Activated naive CD4-positive, alpha-beta T cell treated with anti-CD3 and anti-CD28 coated beads, Interleukin-2, amount 10 ng/mL, durations not matched to agents 7 days and 5 days (primary cell): ENCODE data around the gene MAPKAPK3.

Experiments
- CTCF ChIA-PET: fragments of 350-600 bp; sonication (Branson Sonifier 250); formaldehyde crosslinking; loops from one replicate; lab custom pipeline; 2021; ENCODE audit warnings: antibody characterized with exemption; lab: Charles Lee
- DNase-seq: peaks from one replicate; pipeline ENCODE4 v3.0.0-alpha.2; 2020
- H3K27ac Mint-ChIP-seq: one replicate; pipeline ENCODE4 v1.8.0; 2021; ENCODE audit warnings: mild to moderate bottlenecking, moderate library complexity, mixed read lengths
- H3K27me3 Mint-ChIP-seq: one replicate; pipeline ENCODE4 v1.8.0; 2021; ENCODE audit warnings: mild to moderate bottlenecking, mixed read lengths
- H3K36me3 Mint-ChIP-seq: one replicate; pipeline ENCODE4 v1.8.0; 2021; ENCODE audit warnings: mixed read lengths
- H3K4me1 Mint-ChIP-seq: one replicate; pipeline ENCODE4 v1.8.0; 2021; ENCODE audit warnings: mixed read lengths
- H3K4me3 Mint-ChIP-seq: one replicate; pipeline ENCODE4 v1.8.0; 2021; ENCODE audit warnings: mild to moderate bottlenecking, moderate library complexity, mixed read lengths
- H3K9me3 Mint-ChIP-seq: one replicate; pipeline ENCODE4 v1.8.0; 2021; ENCODE audit warnings: mixed read lengths

Gene MAPKAPK3

DNA sequence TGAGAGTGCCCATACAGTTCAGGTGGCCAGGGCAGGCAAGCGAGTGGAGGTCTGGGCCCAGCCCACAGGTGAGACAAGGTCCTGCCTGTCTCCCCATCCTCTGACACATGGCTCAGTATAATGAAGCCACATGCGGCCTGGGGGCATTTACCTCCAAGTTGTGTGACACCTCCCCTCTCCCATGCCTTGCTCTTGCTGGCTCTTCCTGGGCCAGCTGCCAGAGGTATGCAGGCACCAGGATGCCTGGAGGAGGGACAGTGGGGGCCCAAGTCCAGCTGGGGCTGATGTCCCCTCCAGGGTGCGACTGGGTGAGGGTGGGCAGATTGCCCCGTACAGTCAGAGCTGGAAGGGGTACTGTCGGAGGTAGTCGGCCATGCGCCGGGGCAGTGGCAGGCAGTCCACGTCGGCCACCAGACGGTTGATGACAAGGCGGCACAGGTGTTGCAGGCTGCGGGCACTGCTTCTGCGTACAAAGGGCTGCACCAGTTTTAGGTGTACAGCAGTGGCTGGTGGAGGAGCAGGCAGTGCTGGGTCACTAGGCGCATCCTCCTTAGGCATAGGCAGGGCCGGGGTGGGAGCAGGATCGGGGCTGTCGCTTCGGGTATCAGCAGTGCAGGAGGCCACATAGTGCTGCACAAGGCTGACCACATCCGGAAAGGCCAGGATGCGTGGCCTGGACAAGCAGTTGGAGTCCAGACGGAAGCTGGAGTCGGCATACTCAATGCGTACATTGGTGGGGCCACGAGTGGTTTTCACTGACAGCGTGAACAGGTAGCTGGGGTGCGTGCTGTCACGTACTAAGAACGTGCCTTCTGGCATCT, 9.5 kb upstream of the MAPKAPK3 start:
- peak; percentile 66 for DNase-seq
- Mint-ChIP-seq H3K9me3 (no peaks in the 10 kb centered on the region), H3K36me3 (peaks cover 96% of the 10 kb centered on the region), H3K27ac (peak overlapping the region; percentile 99), H3K4me3 (peak overlapping the region; percentile 98), H3K4me1 (peaks cover 39% of the 10 kb centered on the region), H3K27me3 (peaks cover 19% of the 10 kb centered on the region)
- CTCF ChIA-PET = interaction anchor here (17.5 to 25.1 kb wide), 2 partner anchors 17 to 34 kb away, joined by 257 to 753 read pairs; partner anchors contain the start of genes C3orf18 and HEMK1

DNA sequence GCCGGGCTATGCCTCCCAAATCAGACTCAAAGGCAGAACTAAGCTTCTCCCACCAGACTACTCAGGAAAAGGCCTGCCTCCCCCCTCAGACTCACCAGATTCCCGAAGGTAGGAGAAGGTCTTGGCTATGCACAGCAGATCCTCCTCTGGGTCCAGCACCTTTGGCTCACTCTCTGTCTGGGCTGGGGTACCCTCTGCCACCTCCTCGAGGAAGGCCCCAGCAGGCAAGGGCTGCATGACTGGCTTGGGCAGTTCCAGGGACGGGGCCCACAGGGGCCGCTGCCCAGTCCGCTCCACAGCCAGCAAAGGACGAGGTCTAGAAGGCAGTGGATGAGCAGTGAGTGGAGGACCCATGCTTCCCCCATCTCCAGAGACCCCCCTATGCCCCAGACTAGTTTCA, 8.7 kb upstream of the MAPKAPK3 start:
- peaks cover 19% of the 10 kb centered on the region for H3K27me3 Mint-ChIP-seq
- H3K27ac Mint-ChIP-seq = peak overlapping the region; percentile 99
- H3K4me1 Mint-ChIP-seq = peaks cover 31% of the 10 kb centered on the region
- DNase-seq = peak; percentile 26
- CTCF ChIA-PET = interaction anchor here (17.5 to 25.1 kb wide), 2 partner anchors 18 to 34 kb away, joined by 257 to 753 read pairs; partner anchors contain the start of genes C3orf18 and HEMK1
- no peaks in the 10 kb centered on the region for H3K9me3 Mint-ChIP-seq
- peak overlapping the region; percentile 98 for H3K4me3 Mint-ChIP-seq
- H3K36me3 Mint-ChIP-seq = peaks cover 92% of the 10 kb centered on the region

DNA sequence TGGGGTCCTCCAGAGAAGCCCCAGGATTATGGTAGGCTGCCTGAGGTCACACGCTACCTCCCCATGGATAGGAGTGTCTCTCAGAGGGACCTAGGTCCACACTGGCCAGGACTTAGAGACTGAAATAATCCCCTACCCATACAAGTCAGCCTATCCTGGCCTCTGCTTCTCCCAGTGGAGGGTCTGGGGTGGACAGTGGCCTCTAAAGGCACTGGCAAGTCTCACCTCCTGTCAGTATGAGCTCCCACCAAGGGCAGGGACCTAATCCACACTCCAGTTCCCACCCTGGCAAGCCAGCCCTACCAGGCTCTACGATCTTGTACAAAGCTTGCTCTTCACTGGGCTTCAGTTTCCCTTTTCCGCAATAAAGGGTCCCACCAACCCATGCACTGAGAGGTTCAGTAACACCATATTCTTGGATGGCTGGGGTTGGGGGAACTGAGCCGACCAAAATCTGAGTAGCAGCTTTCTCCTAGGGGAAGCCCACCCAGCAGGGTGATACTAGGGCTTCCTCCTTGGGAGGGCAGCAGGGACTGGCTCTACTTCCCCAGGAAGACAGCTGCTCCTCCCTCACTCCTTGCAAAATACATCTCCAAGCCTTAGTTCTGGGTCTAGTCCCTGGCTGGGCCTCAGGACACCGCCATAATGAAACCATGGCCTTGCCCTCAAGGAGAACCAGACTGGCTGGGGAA, 7.7 kb upstream of the MAPKAPK3 start:
- H3K36me3 Mint-ChIP-seq = peaks cover 90% of the 10 kb centered on the region
- peak overlapping the region; percentile 99 for H3K27ac Mint-ChIP-seq
- H3K4me1 Mint-ChIP-seq = peaks cover 30% of the 10 kb centered on the region
- H3K9me3 Mint-ChIP-seq = no peaks in the 10 kb centered on the region
- H3K27me3 Mint-ChIP-seq = peaks cover 19% of the 10 kb centered on the region
- H3K4me3 Mint-ChIP-seq = peak overlapping the region; percentile 98
- CTCF ChIA-PET = interaction anchor here (1.2 to 25.1 kb wide), 6 partner anchors 7 to 63 kb away, joined by 3 to 753 read pairs (median 19); partner anchors contain the start of genes C3orf18 and HEMK1
- DNase-seq = peak; percentile 34

DNA sequence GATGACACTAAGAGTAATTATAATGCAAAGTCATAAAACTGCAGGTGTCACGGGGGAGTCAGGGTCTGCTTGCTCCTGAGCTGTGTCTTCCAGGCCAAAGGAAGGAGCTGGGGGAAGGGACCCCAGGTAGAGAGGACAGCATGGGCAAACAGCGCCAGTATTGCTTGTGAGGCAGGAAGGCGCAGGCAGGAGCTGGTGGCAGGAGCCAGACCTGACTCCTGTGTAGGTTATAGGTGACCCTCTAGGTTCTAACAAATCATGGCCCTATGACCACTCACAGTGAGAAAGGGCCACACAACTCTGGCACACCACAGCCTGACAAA, 7.2 kb upstream of the MAPKAPK3 start:
- Mint-ChIP-seq H3K27ac (peak overlapping the region; percentile 99), H3K9me3 (no peaks in the 10 kb centered on the region), H3K36me3 (peaks cover 88% of the 10 kb centered on the region), H3K4me3 (peak overlapping the region; percentile 98), H3K4me1 (peaks cover 30% of the 10 kb centered on the region), H3K27me3 (peaks cover 19% of the 10 kb centered on the region)
- CTCF ChIA-PET = interaction anchor here (1.2 to 25.1 kb wide), 6 partner anchors 8 to 63 kb away, joined by 3 to 753 read pairs (median 19); partner anchors contain the start of genes C3orf18 and HEMK1
- DNase-seq = peak; percentile 58

DNA sequence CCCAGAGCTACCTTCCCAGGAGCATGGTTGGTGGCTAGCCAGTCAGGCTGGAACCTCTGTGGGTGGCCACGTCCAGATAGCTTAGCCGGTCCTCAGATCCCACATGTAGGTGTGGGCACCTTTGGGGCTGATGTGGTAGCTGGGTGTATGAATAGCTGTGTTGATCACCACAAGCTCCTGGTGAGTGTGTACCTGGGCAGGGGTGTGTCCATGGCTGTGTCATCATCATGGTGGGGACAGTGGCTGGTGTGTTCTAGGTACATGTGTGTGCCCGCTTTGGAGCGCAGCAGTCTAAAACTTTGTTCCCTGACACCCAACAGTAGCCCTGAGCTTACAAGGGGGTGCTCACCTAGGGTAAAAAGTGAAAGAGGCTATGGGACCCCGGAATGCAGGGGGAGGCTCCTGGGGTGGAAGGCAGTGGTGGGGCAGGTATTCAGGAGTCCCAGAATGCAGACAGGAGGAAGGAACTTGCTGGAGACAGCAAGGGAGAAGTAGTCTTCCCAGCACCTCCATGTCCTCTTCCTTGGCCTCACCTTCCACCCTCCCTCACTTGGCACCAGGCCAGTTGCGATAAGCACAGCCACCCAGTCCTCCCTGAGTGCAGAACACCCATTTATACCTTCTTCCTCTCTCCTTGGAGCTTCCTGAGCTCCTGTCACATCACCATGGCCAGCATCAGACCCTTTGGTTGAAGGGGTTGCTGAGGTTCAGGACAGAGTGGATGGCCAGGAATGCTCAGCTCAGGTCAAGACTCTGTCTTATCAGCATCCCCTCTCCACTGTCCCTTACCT, 6.6 kb upstream of the MAPKAPK3 start:
- peaks cover 29% of the 10 kb centered on the region for H3K4me1 Mint-ChIP-seq
- no peaks in the 10 kb centered on the region for H3K9me3 Mint-ChIP-seq
- DNase-seq = peak; percentile 77
- H3K36me3 Mint-ChIP-seq = peaks cover 83% of the 10 kb centered on the region
- H3K27me3 Mint-ChIP-seq = peaks cover 19% of the 10 kb centered on the region
- CTCF ChIA-PET = interaction anchor here (0.7 to 25.1 kb wide), 6 partner anchors 8 to 62 kb away, joined by 3 to 753 read pairs (median 18); partner anchors contain the start of genes C3orf18 and HEMK1
- H3K27ac Mint-ChIP-seq = peak overlapping the region; percentile 99
- peak overlapping the region; percentile 98 for H3K4me3 Mint-ChIP-seq

DNA sequence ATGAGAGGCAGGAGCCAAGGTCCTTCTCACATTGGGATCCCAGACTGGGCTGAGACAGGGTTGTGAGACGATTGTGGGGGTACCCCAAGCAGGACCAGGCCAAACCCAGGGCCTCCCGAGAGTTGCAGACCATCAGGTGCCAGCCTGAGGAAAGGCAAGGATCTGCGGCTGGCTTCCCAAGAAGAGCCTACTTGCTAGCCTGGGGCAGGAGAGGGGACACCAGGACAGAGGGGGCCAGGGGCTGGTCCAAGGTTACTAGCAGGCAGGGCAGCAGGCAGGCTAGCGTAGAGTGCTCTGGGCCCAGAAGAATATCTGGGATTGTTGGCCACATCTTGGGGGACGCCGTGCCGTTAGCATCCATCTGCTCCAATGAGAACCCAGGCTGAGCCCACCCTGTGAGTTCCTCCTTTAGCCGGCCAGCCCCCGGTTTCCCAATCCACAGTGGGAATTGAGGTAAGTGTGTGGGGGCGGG, 5.9 kb upstream of the MAPKAPK3 start:
- Mint-ChIP-seq H3K4me3 (peak overlapping the region; percentile 98), H3K9me3 (no peaks in the 10 kb centered on the region), H3K27me3 (peaks cover 19% of the 10 kb centered on the region), H3K27ac (peak overlapping the region; percentile 99), H3K36me3 (peaks cover 78% of the 10 kb centered on the region), H3K4me1 (peaks cover 29% of the 10 kb centered on the region)
- DNase-seq = no peak
- CTCF ChIA-PET = interaction anchor here (0.7 to 25.1 kb wide), 7 partner anchors 8 to 66 kb away, joined by 3 to 753 read pairs (median 3); partner anchors contain the start of genes C3orf18 and HEMK1

DNA sequence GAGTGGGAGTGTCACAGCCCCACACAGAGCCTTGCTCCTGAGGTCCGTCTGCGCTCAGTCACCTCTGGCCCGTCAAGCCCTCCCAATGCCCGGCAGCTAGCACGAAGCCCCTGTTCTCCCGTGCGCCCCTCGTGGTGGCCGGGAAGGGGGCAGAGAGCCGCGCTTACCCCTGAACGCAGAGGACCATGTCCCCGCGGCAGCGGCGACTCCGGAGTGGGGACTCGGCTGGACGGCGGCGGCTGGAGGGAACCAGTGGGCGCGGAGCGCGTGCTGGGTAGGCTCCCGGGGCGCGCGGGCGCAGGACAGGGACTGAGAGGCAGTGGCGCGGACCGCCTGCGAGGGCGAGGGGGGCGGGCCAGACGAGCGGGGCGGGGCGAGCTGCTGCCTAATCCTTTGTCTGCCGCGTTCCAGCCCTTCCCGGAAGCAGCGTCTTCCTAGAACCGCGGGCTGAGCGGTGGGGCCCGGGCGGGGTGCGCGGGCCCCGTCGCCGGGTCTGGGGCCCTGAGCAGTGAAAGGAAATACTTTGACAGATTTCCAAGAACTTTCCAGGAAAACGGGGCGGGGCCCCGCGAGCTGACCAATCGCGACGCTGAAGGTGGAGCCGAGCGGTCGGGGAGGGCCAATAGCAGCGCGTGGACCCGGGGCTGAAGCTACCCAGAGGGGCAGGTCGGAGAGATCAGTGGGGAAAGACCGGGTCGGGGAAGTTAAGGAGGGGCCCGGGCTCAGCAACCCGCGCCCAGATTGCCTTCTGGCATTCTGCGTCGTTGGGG, 5.3 kb upstream of the MAPKAPK3 start, which contains the start of gene CISH:
Gene CISH, minus strand, starts transcription at position 311 of the 770 bp plus-strand sequence. Its CDS starts 124 bp downstream, at position 187.
- Mint-ChIP-seq H3K27me3 (peaks cover 19% of the 10 kb centered on the region), H3K27ac (peak within 1 kb of the TSS; percentile 99), H3K9me3 (no peaks in the 10 kb centered on the region), H3K36me3 (peaks cover 78% of the 10 kb centered on the region), H3K4me3 (peak within 1 kb of the TSS; percentile 98), H3K4me1 (peaks cover 33% of the 10 kb centered on the region)
- CTCF ChIA-PET = interaction anchor here (0.7 to 25.1 kb wide), 6 partner anchors 8 to 70 kb away, joined by 3 to 753 read pairs (median 18); partner anchors contain the start of genes C3orf18 and HEMK1
- DNase-seq = peak; percentile 99

DNA sequence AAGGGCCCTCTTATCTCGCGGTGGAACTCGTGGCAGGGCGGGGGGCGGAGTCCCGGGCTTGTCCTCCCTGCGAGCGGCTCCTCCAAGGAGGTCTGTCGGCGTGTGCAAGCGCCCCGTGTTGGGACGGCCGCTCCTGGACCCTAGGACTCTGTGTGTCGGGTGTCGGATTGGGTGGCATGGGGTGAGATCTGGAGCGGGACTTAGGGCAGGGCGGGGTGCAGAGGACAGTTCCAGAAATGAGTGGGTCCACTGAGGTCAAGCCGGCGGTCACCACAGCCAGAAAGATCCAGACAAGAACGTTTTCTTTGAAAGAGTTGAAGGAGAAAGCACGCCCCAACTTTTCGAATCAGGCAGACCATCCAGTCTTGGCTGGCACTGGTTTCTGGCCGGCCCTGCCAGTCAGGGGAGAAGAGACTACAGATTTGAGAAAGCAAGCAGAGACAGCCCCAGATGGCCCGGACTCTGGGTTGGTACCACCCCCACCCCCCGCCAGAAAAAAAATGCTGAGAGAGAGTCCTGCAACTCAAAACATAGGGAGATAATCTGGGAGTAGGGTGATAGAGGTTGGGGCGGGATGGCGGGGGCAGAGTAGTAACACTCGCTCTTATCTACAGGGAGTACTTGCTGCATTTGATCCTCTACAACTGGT, 4.6 kb upstream of the MAPKAPK3 start:
- Mint-ChIP-seq H3K36me3 (peaks cover 71% of the 10 kb centered on the region), H3K4me3 (peak overlapping the region; percentile 98), H3K27ac (peak overlapping the region; percentile 99), H3K9me3 (no peaks in the 10 kb centered on the region), H3K4me1 (peaks cover 34% of the 10 kb centered on the region), H3K27me3 (peaks cover 19% of the 10 kb centered on the region)
- DNase-seq = no peak
- CTCF ChIA-PET = interaction anchor here (0.7 to 25.1 kb wide), 9 partner anchors 10 to 264 kb away, joined by 3 to 753 read pairs (median 5); partner anchors contain the start of genes C3orf18 and HEMK1

DNA sequence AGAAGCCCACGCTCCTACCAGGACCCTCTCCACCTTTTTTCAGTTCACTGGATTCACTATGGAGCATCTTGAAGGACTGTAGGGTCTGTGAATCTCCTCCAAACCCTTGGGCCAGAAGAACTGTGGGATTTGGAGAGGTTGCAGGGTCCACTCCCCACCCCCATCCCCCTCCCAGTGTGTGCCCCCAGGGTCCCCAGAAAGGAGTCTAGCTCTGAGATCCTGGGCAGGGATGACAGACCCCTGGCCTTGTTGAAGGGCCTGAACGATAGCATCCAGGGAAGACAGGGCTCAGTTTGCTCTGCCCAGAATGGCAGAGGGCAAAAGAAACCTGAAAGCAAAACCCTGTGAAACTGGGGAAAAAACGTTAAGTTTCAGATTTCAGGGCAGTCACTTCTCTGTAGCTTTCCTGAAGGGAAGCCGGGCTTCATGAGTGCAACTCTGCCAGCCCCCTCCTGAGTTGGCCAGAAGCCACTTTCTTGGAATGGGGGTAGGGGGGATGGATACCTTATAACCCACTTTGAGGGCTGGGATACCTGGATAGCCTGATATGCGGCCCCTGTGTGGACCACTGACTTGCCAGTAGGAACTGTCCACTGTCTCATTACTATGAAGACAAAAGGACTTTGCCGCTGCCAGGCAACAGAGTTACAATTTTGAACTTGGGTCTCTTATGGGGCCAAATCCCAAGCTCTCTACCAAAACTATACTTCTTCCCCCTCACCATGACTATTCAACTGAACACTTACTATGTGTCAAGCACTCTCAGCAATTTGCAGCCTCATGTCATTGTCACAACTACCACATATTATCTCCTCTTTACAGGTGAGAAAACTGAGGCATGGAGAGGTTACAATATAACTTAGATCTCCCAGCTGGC, 3.7 kb upstream of the MAPKAPK3 start:
- Mint-ChIP-seq H3K4me3 (peak overlapping the region; percentile 98), H3K36me3 (peaks cover 68% of the 10 kb centered on the region), H3K4me1 (peaks cover 34% of the 10 kb centered on the region), H3K27ac (peak overlapping the region; percentile 99), H3K9me3 (no peaks in the 10 kb centered on the region), H3K27me3 (peaks cover 13% of the 10 kb centered on the region)
- peak; percentile 26 for DNase-seq
- CTCF ChIA-PET = interaction anchor here (0.6 to 25.1 kb wide), 14 partner anchors 8 to 265 kb away, joined by 3 to 753 read pairs (median 4); partner anchors contain the start of genes C3orf18 and HEMK1

DNA sequence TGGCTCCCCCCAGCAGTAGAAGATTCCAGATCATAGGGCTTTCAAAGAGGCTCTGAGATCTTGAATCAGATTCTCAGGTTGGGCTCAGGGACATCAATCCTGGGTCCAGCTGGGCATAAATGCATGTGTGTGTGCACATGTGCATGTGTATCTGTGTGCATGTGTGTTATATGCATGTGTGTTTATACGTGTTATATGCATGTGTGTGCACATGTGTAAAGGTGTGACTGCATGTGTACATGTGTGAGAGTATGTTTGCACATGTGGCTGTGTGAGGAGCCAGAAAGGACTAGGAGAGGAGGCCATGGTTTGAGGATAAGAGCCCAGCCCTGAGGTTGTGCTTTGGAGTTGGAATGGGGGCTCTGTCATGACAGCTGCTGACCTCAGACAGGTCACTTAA, 1.8 kb upstream of the MAPKAPK3 start:
- CTCF ChIA-PET = interaction anchor here (0.7 to 25.1 kb wide), 17 partner anchors 10 to 774 kb away, joined by 3 to 753 read pairs (median 7); partner anchors contain the start of genes C3orf18, HEMK1, MANF and RBM15B

More for the DNA sequence above, 1.8 kb upstream of the MAPKAPK3 start:
- peaks cover 53% of the 10 kb centered on the region for H3K4me1 Mint-ChIP-seq
- peak overlapping the region; percentile 92 for H3K4me3 Mint-ChIP-seq
- peaks cover 11% of the 10 kb centered on the region for H3K27me3 Mint-ChIP-seq
- H3K36me3 Mint-ChIP-seq = peaks cover 64% of the 10 kb centered on the region
- peak overlapping the region; percentile 46 for H3K27ac Mint-ChIP-seq
- DNase-seq = no peak
- H3K9me3 Mint-ChIP-seq = no peaks in the 10 kb centered on the region
